ENCODE data around the gene PTPRG. TPM values are rescaled to one million over a fixed set of nuclear protein-coding genes. Genes with fewer than 3 reads are reported as not detected.

Gene PTPRG
- total RNA-seq, 1 donor from 2014 or later = 39.6 TPM

DNA sequence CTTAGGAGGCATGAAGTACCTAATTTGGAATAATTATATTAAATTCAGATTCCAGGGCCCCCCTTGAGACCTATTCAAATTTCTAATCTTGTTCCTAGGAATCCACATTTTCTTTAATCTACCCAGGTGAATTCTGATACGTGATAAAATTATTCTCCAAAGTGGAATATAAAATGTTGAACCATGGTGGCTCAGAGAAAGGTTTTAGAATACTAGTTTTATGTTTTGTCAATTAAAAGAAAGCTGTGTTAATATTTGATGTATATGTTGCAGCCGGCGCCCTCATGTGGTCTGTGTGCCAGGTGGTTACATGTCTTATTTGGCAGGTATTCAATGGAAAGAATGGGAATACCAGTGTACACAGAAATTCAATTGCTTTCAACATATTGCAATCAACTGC is 490.1 kb downstream of the PTPRG start:
- no peak for DNase-seq (ENCODE audit: low read depth)
- Mint-ChIP-seq H3K4me3 (ENCODE audit: unreplicated experiment) (no peak overlapping the region), H3K27ac (ENCODE audit: unreplicated experiment) (no peak overlapping the region), H3K9me3 (ENCODE audit: unreplicated experiment) (no peaks in the 10 kb centered on the region), H3K27me3 (ENCODE audit: low read depth, unreplicated experiment) (no peaks in the 10 kb centered on the region), H3K4me1 (ENCODE audit: low read depth, unreplicated experiment) (peaks cover 14% of the 10 kb centered on the region), H3K36me3 (ENCODE audit: low read depth, unreplicated experiment) (no peaks in the 10 kb centered on the region)
- no peaks in the 10 kb centered on the region for H3K27me3 ChIP-seq (ENCODE audit: insufficient read depth, low read length)
- no peak overlapping the region for H3K4me3 ChIP-seq (ENCODE audit: insufficient read depth, low read depth, low read length)
- no peak overlapping the region for H3K4me2 ChIP-seq (ENCODE audit: low read length)
- peaks cover under 1% of the 10 kb centered on the region for H4K20me1 ChIP-seq (ENCODE audit: insufficient read depth, low read length)
- H3K9ac ChIP-seq (ENCODE audit: low read length) = no peak overlapping the region
- no peaks in the 10 kb centered on the region for H3K4me1 ChIP-seq (ENCODE audit: insufficient read depth, low read length)
- H3K36me3 ChIP-seq (ENCODE audit: insufficient read depth, low read length) = no peaks in the 10 kb centered on the region
- no peak for FAIRE-seq
- no peak overlapping the region for H3K27ac ChIP-seq (ENCODE audit: low read depth, low read length)
- no peak overlapping the region for H2AFZ ChIP-seq (ENCODE audit: low read depth, low read length)
- no peaks in the 10 kb centered on the region for H3K79me2 ChIP-seq (ENCODE audit: insufficient read depth, low read length)
- H3K9me3 ChIP-seq (ENCODE audit: insufficient read depth, low read depth, low read length) = no peaks in the 10 kb centered on the region
- TF ChIP-seq, protein P1, sequence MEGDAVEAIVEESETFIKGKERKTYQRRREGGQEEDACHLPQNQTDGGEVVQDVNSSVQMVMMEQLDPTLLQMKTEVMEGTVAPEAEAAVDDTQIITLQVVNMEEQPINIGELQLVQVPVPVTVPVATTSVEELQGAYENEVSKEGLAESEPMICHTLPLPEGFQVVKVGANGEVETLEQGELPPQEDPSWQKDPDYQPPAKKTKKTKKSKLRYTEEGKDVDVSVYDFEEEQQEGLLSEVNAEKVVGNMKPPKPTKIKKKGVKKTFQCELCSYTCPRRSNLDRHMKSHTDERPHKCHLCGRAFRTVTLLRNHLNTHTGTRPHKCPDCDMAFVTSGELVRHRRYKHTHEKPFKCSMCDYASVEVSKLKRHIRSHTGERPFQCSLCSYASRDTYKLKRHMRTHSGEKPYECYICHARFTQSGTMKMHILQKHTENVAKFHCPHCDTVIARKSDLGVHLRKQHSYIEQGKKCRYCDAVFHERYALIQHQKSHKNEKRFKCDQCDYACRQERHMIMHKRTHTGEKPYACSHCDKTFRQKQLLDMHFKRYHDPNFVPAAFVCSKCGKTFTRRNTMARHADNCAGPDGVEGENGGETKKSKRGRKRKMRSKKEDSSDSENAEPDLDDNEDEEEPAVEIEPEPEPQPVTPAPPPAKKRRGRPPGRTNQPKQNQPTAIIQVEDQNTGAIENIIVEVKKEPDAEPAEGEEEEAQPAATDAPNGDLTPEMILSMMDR (IDR thresholded peaks at IDR 0.05; ENCODE audit: insufficient read depth, low read depth, low read length) = peak; percentile 38
- TF ChIP-seq EZH2 (IDR thresholded peaks at IDR 0.05; ENCODE audit: insufficient read depth, low read length) = no peak

DNA sequence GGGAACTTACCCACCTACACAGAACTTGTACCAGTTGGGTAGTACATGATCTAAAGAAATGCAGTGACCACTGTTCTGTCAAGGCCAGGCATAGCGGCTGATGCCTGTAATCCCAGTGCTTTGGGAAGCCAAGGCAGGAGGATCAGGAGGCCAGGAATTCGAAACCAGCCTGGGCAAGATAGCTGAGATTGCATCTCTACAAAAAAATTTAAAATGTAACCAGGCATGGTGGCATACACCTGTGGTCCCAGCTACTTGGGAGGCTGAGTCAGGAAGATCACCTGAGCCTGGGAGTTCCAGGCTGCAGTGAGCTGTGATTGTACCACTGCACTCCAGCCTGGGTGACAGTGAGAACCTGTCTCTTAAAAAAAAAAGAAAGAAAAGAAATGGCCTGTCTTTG is 491.0 kb downstream of the PTPRG start:
- no peak for FAIRE-seq
- no peaks in the 10 kb centered on the region for H3K36me3 Mint-ChIP-seq (ENCODE audit: low read depth, unreplicated experiment)
- no peak overlapping the region for H3K4me3 ChIP-seq (ENCODE audit: insufficient read depth, low read depth, low read length)

DNA sequence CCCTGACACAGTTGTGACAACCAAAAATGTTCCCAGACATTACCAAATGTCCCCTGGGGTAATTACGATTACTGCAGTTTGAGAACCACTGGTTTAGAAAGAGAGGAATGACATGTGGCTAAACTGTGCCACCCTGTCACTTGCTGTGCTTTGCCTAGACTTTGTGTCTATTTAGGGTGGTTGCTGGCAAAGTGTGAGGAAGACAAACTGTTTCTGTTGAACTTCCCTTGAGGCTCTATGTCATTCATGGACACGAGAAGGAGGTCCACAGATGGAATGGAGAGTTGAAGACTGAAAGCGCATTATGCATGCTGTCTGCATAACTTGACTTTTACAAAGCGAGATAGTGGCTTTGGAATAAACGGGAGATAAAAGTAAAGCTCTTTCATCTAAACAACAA is 495.3 kb downstream of the PTPRG start:
- FAIRE-seq (no peak), DNase-seq (ENCODE audit: low read depth) (no peak)
- H3K4me1 Mint-ChIP-seq (ENCODE audit: low read depth, unreplicated experiment) = peaks cover 3% of the 10 kb centered on the region
- H3K9ac ChIP-seq (ENCODE audit: low read length) = no peak overlapping the region
- H3K4me3 ChIP-seq (ENCODE audit: insufficient read depth, low read depth, low read length) = no peak overlapping the region
- no peaks in the 10 kb centered on the region for H3K27me3 Mint-ChIP-seq (ENCODE audit: low read depth, unreplicated experiment)
- H2AFZ ChIP-seq (ENCODE audit: low read depth, low read length) = no peak overlapping the region
- H3K36me3 ChIP-seq (ENCODE audit: insufficient read depth, low read length) = no peaks in the 10 kb centered on the region
- no peak overlapping the region for H3K27ac Mint-ChIP-seq (ENCODE audit: unreplicated experiment)
- H3K9me3 Mint-ChIP-seq (ENCODE audit: unreplicated experiment) = no peaks in the 10 kb centered on the region
- H3K4me2 ChIP-seq (ENCODE audit: low read length) = no peak overlapping the region
- no peaks in the 10 kb centered on the region for H3K9me3 ChIP-seq (ENCODE audit: insufficient read depth, low read depth, low read length)
- H3K79me2 ChIP-seq (ENCODE audit: insufficient read depth, low read length) = no peaks in the 10 kb centered on the region
- no peaks in the 10 kb centered on the region for H3K4me1 ChIP-seq (ENCODE audit: insufficient read depth, low read length)
- H4K20me1 ChIP-seq (ENCODE audit: insufficient read depth, low read length) = peaks cover 4% of the 10 kb centered on the region
- H3K4me3 Mint-ChIP-seq (ENCODE audit: unreplicated experiment) = no peak overlapping the region
- H3K36me3 Mint-ChIP-seq (ENCODE audit: low read depth, unreplicated experiment) = peaks cover 1% of the 10 kb centered on the region
- no peak overlapping the region for H3K27ac ChIP-seq (ENCODE audit: low read depth, low read length)
- no peaks in the 10 kb centered on the region for H3K27me3 ChIP-seq (ENCODE audit: insufficient read depth, low read length)
- TF ChIP-seq, protein P1 (IDR thresholded peaks at IDR 0.05; ENCODE audit: insufficient read depth, low read depth, low read length) = no peak
- no peak for TF ChIP-seq EZH2 (IDR thresholded peaks at IDR 0.05; ENCODE audit: insufficient read depth, low read length)

More for the DNA sequence above, 491.0 kb downstream of the PTPRG start:
- no peak overlapping the region for H3K4me2 ChIP-seq (ENCODE audit: low read length)
- H3K9me3 Mint-ChIP-seq (ENCODE audit: unreplicated experiment) = no peaks in the 10 kb centered on the region
- no peaks in the 10 kb centered on the region for H3K4me1 ChIP-seq (ENCODE audit: insufficient read depth, low read length)
- no peak overlapping the region for H3K4me3 Mint-ChIP-seq (ENCODE audit: unreplicated experiment)
- H4K20me1 ChIP-seq (ENCODE audit: insufficient read depth, low read length) = peaks cover 4% of the 10 kb centered on the region
- no peaks in the 10 kb centered on the region for H3K79me2 ChIP-seq (ENCODE audit: insufficient read depth, low read length)
- H3K27me3 Mint-ChIP-seq (ENCODE audit: low read depth, unreplicated experiment) = no peaks in the 10 kb centered on the region
- TF ChIP-seq, protein P1 (IDR thresholded peaks at IDR 0.05; ENCODE audit: insufficient read depth, low read depth, low read length) = no peak
- TF ChIP-seq EZH2 (IDR thresholded peaks at IDR 0.05; ENCODE audit: insufficient read depth, low read length) = no peak
- H2AFZ ChIP-seq (ENCODE audit: low read depth, low read length) = no peak overlapping the region
- no peak overlapping the region for H3K27ac Mint-ChIP-seq (ENCODE audit: unreplicated experiment)
- no peaks in the 10 kb centered on the region for H3K36me3 ChIP-seq (ENCODE audit: insufficient read depth, low read length)
- no peaks in the 10 kb centered on the region for H3K9me3 ChIP-seq (ENCODE audit: insufficient read depth, low read depth, low read length)
- peaks cover 11% of the 10 kb centered on the region for H3K4me1 Mint-ChIP-seq (ENCODE audit: low read depth, unreplicated experiment)
- no peaks in the 10 kb centered on the region for H3K27me3 ChIP-seq (ENCODE audit: insufficient read depth, low read length)
- no peak overlapping the region for H3K9ac ChIP-seq (ENCODE audit: low read length)
- no peak overlapping the region for H3K27ac ChIP-seq (ENCODE audit: low read depth, low read length)
- DNase-seq (ENCODE audit: low read depth) = no peak
